ENCODE results near the gene MAD2L2.

Gene MAD2L2

DNA sequence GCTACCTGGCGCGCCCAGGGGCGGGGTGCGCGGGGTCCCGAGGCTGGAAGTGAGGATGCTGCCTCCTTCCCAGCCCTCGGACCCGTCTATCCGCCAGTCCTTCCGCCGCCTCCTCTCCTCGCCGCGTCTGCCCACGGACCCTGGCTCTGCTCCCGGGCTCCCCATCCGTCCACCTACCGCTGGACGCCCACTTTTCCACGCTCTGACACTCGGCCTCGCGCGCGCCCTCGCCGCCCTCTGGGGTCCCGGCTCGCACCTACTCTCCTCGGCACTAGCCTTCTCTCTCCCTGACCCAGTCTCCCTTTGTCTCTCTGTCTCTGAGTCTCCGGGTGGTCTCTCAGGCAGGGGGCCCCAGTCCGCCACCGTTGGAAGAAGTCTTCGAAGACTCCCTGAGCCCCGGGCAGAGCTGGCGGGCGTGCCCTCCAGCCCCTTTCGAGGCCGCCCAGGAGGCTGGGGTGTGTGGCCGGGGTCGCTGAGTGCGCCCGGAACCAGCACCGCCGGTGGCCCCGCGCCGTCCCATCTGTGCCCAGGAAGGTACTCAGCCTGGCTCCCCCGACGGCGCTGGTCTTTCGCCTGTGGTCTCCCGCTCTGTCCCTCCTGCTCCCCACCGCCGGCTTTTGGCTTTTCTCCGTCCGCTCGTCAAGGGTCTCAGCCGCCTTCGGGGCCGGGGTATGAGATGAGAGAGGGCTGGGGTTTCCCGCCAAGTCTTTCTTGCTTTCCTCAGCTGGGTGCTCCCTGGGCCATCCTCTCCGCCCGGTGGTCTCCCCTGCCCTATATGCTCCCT, 11.2 kb upstream of the MAD2L2 start:
- Histone ChIP-seq H3K27me3 (ENCODE audit: low read depth, low read length) (peaks cover 43% of the 10 kb centered on the region), H3K4me3 (ENCODE audit: low read depth in 1 of 2, low read length in 2 of 2) (peak overlapping the region in 1 of 2 donors; percentile 14), H3K4me1 (ENCODE audit: control insufficient read depth in 1 of 2, insufficient read depth in 2 of 2, low read length in 2 of 2) (peaks cover 0 to 18% of the 10 kb centered on the region in 2 donors), H3K36me3 (ENCODE audit: control insufficient read depth in 1 of 2, insufficient read depth in 2 of 2, low read length in 2 of 2) (no peaks in the 10 kb centered on the region), H3K27ac (ENCODE audit: low read length) (no peak overlapping the region), H3K9me3 (ENCODE audit: control insufficient read depth in 1 of 2, low read length in 2 of 2) (no peaks in the 10 kb centered on the region)

DNA sequence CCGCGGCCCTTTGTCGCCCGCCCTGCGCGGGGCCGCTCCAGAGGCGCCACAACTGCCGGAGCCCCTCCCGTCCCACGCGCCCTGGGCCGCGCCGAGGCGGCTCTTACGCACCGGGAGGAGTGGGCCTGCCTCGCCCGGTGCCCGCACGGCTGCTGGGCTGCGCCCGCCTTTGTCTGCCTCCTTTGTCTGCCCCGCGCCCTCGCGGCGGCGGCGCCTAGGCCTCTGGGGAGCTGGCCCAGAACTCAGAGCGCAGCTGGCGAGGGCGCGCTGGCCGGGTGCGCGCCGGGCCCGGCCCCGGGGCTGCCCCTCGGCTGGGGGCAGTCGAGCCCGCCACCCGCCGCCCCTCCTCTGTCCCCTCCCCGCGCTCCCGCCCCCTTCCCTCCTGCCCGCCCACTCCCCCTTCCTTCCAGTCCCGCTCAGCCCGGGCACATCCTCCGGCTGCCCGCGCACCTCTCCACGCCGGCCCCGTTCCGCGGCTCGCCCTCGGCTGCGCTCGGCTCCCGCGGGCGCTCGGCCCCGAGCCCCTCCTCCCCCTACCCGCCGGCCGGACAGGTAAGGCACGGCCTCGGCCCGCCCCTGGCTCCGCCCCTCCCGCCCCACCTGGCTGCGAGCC, 10.5 kb upstream of the MAD2L2 start, which contains the start of gene DRAXIN:
Gene DRAXIN (plus strand): TSS at position 409 of the 613 bp plus-strand sequence. CDS start 14,549 bp downstream, outside the sequence.
- Histone ChIP-seq H3K27me3 (ENCODE audit: low read depth, low read length) (peaks cover 43% of the 10 kb centered on the region), H3K9me3 (ENCODE audit: control insufficient read depth in 1 of 2, low read length in 2 of 2) (no peaks in the 10 kb centered on the region), H3K4me3 (ENCODE audit: low read depth in 1 of 2, low read length in 2 of 2) (peak within 1 kb of the TSS in 1 of 2 donors; percentile 52), H3K36me3 (ENCODE audit: control insufficient read depth in 1 of 2, insufficient read depth in 2 of 2, low read length in 2 of 2) (no peaks in the 10 kb centered on the region), H3K4me1 (ENCODE audit: control insufficient read depth in 1 of 2, insufficient read depth in 2 of 2, low read length in 2 of 2) (peaks cover 0 to 18% of the 10 kb centered on the region in 2 donors), H3K27ac (ENCODE audit: low read length) (no peak within 1 kb of the TSS)

GRCh38 chr1:11690397-11691301, 9.7 kb upstream of the MAD2L2 start:
- Histone ChIP-seq H3K4me3 (ENCODE audit: low read depth in 1 of 2, low read length in 2 of 2) (peak overlapping the region in 1 of 2 donors; percentile 52), H3K27me3 (ENCODE audit: low read depth, low read length) (peaks cover 43% of the 10 kb centered on the region), H3K9me3 (ENCODE audit: control insufficient read depth in 1 of 2, low read length in 2 of 2) (no peaks in the 10 kb centered on the region), H3K36me3 (ENCODE audit: control insufficient read depth in 1 of 2, insufficient read depth in 2 of 2, low read length in 2 of 2) (no peaks in the 10 kb centered on the region), H3K4me1 (ENCODE audit: control insufficient read depth in 1 of 2, insufficient read depth in 2 of 2, low read length in 2 of 2) (peaks cover 0 to 18% of the 10 kb centered on the region in 2 donors), H3K27ac (ENCODE audit: low read length) (no peak overlapping the region)

DNA sequence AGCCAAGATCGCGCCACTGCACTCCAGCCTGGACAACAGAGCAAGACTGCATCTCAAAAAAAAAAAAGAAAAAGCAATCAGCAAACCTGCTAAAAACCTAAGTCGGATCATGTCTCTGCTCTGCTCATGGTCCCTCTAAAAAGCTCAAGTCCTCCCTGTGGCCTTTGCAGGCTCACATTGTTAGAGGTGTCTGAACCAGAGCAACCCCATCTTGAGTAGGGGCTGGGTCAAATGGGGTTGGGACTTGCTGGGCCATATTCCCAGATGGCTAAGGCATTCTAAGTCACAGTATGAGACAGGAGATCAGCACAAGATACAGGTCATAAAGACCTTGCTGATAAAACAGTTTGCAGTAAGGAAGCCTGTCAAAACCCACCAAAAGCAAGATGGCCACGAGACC, 7.6 kb upstream of the MAD2L2 start:
- peaks cover 33% of the 10 kb centered on the region for H3K27me3 ChIP-seq (ENCODE audit: low read depth, low read length)
- no peaks in the 10 kb centered on the region for H3K9me3 ChIP-seq (ENCODE audit: control insufficient read depth in 1 of 2, low read length in 2 of 2)

DNA sequence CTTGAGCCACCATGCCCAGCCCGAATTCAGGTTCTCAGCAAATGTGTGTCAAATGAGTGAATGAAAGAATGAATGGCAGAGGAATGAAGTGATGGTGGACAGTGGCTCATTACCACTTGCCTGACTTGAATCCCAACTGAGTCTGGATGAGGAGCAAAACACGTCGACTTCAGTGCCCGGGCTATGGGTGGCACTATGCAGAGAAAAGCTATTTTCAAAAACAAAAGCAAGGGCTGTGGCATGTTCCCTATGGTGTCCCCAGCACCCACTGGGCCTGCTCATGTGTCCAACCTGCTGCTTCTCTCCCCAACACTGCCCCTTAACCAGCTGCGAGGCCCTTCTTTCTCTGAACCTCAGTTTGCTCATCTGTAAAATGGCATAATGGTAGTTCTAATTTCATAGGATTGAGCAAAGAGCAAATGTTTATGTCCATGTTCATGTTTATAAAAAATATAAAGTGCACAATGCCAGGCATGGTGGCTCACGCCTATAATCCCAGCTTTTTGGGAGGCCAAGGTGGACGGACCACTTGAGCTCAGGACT, 4.3 kb upstream of the MAD2L2 start:
- H3K4me1 ChIP-seq (ENCODE audit: control insufficient read depth in 1 of 2, insufficient read depth in 2 of 2, low read length in 2 of 2) = peaks cover 0 to 10% of the 10 kb centered on the region in 2 donors
- no peaks in the 10 kb centered on the region for H3K9me3 ChIP-seq (ENCODE audit: control insufficient read depth in 1 of 2, low read length in 2 of 2)
- no peak overlapping the region for H3K27ac ChIP-seq (ENCODE audit: low read length)
- no peak overlapping the region for H3K4me3 ChIP-seq (ENCODE audit: low read depth in 1 of 2, low read length in 2 of 2)
- no peaks in the 10 kb centered on the region for H3K36me3 ChIP-seq (ENCODE audit: control insufficient read depth in 1 of 2, insufficient read depth in 2 of 2, low read length in 2 of 2)
- H3K27me3 ChIP-seq (ENCODE audit: low read depth, low read length) = peaks cover 11% of the 10 kb centered on the region

More for the DNA sequence above, 7.6 kb upstream of the MAD2L2 start:
- Histone ChIP-seq H3K36me3 (ENCODE audit: control insufficient read depth in 1 of 2, insufficient read depth in 2 of 2, low read length in 2 of 2) (no peaks in the 10 kb centered on the region), H3K4me1 (ENCODE audit: control insufficient read depth in 1 of 2, insufficient read depth in 2 of 2, low read length in 2 of 2) (peaks cover 0 to 18% of the 10 kb centered on the region in 2 donors), H3K4me3 (ENCODE audit: low read depth in 1 of 2, low read length in 2 of 2) (no peak overlapping the region), H3K27ac (ENCODE audit: low read length) (no peak overlapping the region)

- Histone ChIP-seq H3K27ac (ENCODE audit: low read length) (no peak overlapping the region), H3K9me3 (ENCODE audit: control insufficient read depth in 1 of 2, low read length in 2 of 2) (no peaks in the 10 kb centered on the region), H3K4me3 (ENCODE audit: low read depth in 1 of 2, low read length in 2 of 2) (no peak overlapping the region), H3K4me1 (ENCODE audit: control insufficient read depth in 1 of 2, insufficient read depth in 2 of 2, low read length in 2 of 2) (peaks cover 0 to 13% of the 10 kb centered on the region in 2 donors), H3K27me3 (ENCODE audit: low read depth, low read length) (no peaks in the 10 kb centered on the region), H3K36me3 (ENCODE audit: control insufficient read depth in 1 of 2, insufficient read depth in 2 of 2, low read length in 2 of 2) (no peaks in the 10 kb centered on the region)
Measured at GRCh38 chr1:11684070-11684469, 3.1 kb upstream of the MAD2L2 start.

DNA sequence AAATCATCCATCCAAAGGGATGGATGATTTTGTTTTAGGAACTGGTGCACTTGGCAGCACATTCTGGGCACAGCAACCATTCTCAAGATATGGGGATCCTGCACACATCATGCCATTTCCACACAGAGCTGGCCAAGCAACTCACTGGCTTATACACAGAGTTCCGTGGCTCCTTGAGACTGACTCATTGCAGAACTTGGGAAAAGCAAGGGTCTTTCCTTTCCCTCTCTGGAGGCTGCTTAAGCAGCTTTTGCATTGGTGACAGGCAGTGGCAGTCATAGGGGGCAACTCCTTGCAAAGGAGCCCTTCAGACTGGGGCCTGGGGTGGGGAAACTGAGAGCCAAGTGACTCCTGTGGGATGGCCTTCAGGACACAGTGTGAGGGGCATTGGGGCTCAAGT, 1.9 kb upstream of the MAD2L2 start:
- Histone ChIP-seq H3K27me3 (ENCODE audit: low read depth, low read length) (no peaks in the 10 kb centered on the region), H3K4me3 (ENCODE audit: low read depth in 1 of 2, low read length in 2 of 2) (no peak overlapping the region), H3K36me3 (ENCODE audit: control insufficient read depth in 1 of 2, insufficient read depth in 2 of 2, low read length in 2 of 2) (no peaks in the 10 kb centered on the region), H3K9me3 (ENCODE audit: control insufficient read depth in 1 of 2, low read length in 2 of 2) (no peaks in the 10 kb centered on the region), H3K4me1 (ENCODE audit: control insufficient read depth in 1 of 2, insufficient read depth in 2 of 2, low read length in 2 of 2) (peaks cover 0 to 13% of the 10 kb centered on the region in 2 donors), H3K27ac (ENCODE audit: low read length) (no peak overlapping the region)

DNA sequence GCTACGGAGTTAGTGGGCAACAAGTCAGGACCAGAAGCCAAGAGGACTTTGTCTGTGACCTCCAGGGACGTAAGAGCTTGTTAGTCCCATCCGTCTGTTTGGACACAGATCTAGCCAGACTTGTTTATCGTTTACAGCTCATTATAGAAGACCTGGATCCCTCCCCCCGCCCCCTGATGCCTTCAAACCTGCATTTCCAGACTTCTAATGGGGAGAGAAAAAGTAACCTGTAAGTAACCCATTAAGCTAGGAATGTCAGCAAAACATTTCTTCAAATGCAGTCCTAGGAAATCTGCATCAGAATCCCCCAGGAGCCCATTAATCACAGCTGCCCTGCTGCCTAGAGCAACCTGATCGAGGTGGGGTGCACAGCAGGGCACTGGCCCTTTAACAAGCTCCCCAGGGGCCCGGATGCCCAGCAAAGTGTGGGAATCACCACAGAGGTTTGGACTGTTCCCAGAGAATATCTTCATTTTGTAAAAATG, 1.4 kb upstream of the MAD2L2 start:
- Histone ChIP-seq H3K9me3 (ENCODE audit: control insufficient read depth in 1 of 2, low read length in 2 of 2) (no peaks in the 10 kb centered on the region), H3K27me3 (ENCODE audit: low read depth, low read length) (no peaks in the 10 kb centered on the region), H3K27ac (ENCODE audit: low read length) (no peak overlapping the region), H3K36me3 (ENCODE audit: control insufficient read depth in 1 of 2, insufficient read depth in 2 of 2, low read length in 2 of 2) (peaks cover 0 to 1% of the 10 kb centered on the region in 2 donors), H3K4me1 (ENCODE audit: control insufficient read depth in 1 of 2, insufficient read depth in 2 of 2, low read length in 2 of 2) (peaks cover 0 to 13% of the 10 kb centered on the region in 2 donors), H3K4me3 (ENCODE audit: low read depth in 1 of 2, low read length in 2 of 2) (no peak overlapping the region)

GRCh38 chr1:11680270-11681070, 478 bp downstream of the MAD2L2 start:
- H3K27me3 ChIP-seq (ENCODE audit: low read depth, low read length) = no peaks in the 10 kb centered on the region
- peaks cover 6 to 20% of the 10 kb centered on the region in 2 donors for H3K36me3 ChIP-seq (ENCODE audit: control insufficient read depth in 1 of 2, insufficient read depth in 2 of 2, low read length in 2 of 2)
- H3K4me1 ChIP-seq (ENCODE audit: control insufficient read depth in 1 of 2, insufficient read depth in 2 of 2, low read length in 2 of 2) = peaks cover 0 to 13% of the 10 kb centered on the region in 2 donors
- peak overlapping the region; percentile 68 to 85 for H3K4me3 ChIP-seq (ENCODE audit: low read depth in 1 of 2, low read length in 2 of 2)
- H3K27ac ChIP-seq (ENCODE audit: low read length) = peak overlapping the region; percentile 51
- no peaks in the 10 kb centered on the region for H3K9me3 ChIP-seq (ENCODE audit: control insufficient read depth in 1 of 2, low read length in 2 of 2)

DNA sequence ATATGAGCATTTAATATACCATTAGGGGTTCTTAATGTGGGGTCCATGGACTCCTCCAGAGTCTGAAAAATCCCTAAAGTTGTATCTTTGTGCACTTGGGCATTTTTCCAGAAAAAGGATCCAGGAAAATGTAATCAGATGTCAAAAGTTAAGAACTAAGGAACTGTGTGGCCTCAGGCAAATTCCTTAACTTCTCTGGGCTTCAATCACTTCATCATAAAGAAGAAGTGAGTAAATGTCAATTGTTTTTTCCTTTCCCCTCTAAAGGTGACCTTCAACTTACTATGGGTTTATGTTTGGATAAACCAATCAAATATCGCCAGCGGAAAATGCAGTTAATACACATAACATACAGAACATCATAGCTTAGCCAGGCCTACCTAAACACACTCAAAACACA, 2.5 kb downstream of the MAD2L2 start:
- H3K9me3 ChIP-seq (ENCODE audit: control insufficient read depth in 1 of 2, low read length in 2 of 2) = no peaks in the 10 kb centered on the region
- peaks cover 0 to 13% of the 10 kb centered on the region in 2 donors for H3K4me1 ChIP-seq (ENCODE audit: control insufficient read depth in 1 of 2, insufficient read depth in 2 of 2, low read length in 2 of 2)
- H3K36me3 ChIP-seq (ENCODE audit: control insufficient read depth in 1 of 2, insufficient read depth in 2 of 2, low read length in 2 of 2) = peaks cover 6 to 36% of the 10 kb centered on the region in 2 donors
- H3K27ac ChIP-seq (ENCODE audit: low read length) = no peak overlapping the region
- no peaks in the 10 kb centered on the region for H3K27me3 ChIP-seq (ENCODE audit: low read depth, low read length)
- H3K4me3 ChIP-seq (ENCODE audit: low read depth in 1 of 2, low read length in 2 of 2) = no peak overlapping the region
